Astrocyte of the cerebellum (primary cell): ENCODE data around the gene ZNF385C.

Experiments used
- DNase-seq: peaks from one replicate; pipeline ENCODE4 v3.0.0-alpha.2; 2011; ENCODE audit warnings: low read depth
- H3K4me3 ChIP-seq: 2 replicates; pipeline ENCODE4 v1.5.1; 2011; ENCODE audit warnings: mild to moderate bottlenecking, low read depth, low read length, moderate library complexity
- in situ Hi-C: cut with HindIII; loops from 2 replicates; pipeline ENCODE4 v1.10.0; 2017; ENCODE audit warnings: low sequenced_read_pairs
- TF ChIP-seq, protein P1 (sequence below): IDR thresholded peaks from 2 replicates; pipeline ENCODE4 v1.5.1; 2012; ENCODE audit warnings: low read length, low read depth, moderate library complexity, mild to moderate bottlenecking; ENCODE audit errors: missing control alignments

ZNF385C gene

DNA sequence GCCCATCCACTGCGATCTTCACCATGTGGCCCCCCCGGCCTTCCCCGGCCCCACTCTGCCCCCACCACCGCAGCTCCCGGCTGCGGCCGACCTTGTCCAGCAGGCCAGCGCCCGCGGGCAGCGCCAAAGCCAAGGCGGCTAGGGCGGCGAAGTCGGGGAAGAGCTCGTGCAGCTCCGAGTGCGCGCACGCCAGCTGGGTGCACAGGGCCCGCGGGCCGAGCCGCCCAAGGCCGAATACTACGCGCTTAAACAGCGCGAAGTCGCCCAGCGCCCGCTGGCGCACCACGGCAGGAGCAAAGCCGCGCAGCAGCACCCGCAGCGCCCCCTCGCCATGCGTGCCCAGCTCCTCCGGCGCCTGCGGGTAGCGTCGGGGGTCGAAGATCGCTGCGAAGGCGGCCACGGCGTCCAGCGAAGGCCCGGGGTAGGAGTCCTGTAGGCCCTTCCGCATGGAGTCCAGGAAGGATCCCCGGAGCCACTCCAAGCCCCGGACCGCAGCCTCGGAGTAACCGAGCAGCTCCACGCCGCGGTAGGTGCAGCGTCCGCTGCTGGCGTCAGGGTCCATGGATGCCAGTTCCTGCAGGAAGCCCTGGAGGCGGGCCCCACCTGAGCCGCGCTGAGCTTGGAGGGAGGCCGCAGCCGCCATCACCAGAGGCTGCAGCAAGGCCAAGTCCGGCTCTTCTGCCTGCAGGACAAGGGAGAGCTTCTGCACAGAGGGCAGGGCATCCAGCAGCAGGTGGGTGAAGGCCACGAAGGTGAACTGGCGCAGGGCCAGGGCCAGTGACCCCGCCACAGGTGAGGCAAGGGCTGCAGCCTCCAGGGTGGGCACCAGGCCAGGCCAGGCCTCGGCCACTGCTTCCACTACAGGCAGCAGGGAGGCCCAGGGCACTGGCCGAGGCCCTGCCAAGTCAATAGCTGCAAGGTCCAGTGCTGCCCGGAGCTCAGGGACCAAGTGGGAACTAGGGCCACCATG lies 58.2 kb downstream of the ZNF385C start:
- DNase-seq = no peak
- TF ChIP-seq, protein P1, sequence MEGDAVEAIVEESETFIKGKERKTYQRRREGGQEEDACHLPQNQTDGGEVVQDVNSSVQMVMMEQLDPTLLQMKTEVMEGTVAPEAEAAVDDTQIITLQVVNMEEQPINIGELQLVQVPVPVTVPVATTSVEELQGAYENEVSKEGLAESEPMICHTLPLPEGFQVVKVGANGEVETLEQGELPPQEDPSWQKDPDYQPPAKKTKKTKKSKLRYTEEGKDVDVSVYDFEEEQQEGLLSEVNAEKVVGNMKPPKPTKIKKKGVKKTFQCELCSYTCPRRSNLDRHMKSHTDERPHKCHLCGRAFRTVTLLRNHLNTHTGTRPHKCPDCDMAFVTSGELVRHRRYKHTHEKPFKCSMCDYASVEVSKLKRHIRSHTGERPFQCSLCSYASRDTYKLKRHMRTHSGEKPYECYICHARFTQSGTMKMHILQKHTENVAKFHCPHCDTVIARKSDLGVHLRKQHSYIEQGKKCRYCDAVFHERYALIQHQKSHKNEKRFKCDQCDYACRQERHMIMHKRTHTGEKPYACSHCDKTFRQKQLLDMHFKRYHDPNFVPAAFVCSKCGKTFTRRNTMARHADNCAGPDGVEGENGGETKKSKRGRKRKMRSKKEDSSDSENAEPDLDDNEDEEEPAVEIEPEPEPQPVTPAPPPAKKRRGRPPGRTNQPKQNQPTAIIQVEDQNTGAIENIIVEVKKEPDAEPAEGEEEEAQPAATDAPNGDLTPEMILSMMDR = no peak
- H3K4me3 ChIP-seq = no peak overlapping the region
- in situ Hi-C loops = no loop called here

DNA sequence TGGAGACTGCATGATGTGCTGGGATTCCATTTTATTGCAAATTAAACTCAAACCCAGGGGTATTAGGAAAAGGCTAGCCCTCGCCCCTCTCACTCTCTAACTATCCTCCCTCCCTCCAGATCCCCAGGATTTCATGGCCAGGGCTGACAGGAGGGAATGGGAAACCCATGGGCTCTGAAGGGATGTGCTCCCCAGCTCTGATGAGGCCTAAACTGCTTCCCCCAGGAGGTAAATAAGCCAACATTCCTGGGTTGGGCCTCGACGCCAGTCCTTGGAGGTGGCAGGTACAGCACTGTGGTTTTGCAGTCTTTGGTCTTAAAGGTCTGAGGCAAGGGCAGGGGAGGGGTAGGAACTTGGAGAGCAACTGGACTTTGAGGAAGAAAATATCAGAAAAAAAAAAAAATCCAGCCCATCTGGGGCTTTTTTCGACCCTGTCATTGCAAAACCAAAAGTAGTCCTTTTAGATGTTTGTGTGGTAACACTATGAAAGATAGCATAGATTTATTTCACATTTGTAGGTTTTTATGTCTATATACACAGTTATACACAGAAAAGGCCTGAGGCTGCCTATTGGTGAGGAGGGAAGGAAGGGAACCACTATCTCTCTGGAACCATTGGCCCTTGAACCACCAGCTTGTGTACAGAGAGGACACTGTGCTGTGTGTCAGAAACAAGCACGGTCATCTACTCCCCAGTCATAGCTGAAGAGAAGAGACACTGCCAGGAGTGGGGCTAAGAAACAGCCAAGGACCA lies 59.9 kb downstream of the ZNF385C start:
- H3K4me3 ChIP-seq = no peak overlapping the region
- TF ChIP-seq, protein P1 = no peak
- in situ Hi-C loops = no loop called here
- no peak for DNase-seq

DNA sequence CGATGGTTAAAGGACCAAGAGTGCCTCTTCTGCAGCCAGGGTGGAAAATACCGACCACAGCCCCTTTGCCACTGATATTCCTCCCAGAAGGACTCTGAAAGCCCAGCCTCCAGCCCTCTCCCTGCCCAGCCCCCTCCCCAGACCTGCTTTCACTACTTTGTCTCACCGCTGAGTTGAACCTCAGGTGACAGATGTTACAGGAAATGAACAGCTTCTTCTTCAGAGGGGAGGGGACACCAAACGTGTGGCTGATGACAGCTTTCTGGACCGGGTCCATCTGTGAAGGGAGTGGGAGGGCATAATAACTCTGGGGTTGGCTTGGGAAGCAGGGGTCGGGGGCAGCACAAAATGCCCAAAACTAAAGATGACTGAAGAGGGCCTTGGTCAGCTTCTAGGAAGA lies 64.2 kb downstream of the ZNF385C start:
- in situ Hi-C loops = no loop called here
- no peak overlapping the region for H3K4me3 ChIP-seq
- DNase-seq = no peak
- TF ChIP-seq, protein P1 = no peak

DNA sequence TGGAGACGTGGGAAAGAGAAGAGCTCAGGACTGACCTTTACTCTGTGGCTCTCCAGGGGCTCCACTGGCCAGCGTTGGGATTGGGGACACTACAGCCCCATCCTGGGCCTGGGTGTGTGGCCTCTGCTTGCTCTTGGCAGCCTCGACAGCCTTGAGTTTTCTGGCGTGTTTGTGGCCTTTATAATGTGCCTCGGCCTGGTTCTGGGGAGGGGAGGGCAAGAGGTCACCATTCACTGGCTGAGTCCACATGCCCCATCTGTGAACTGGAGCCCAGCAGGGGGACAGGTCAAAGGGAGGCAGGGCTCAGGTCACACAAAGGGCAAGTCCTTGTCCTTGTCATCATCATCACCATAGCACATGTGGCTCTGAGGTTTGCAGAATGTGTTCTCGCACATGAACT lies 66.7 kb downstream of the ZNF385C start:
- in situ Hi-C loops = no loop called here
- DNase-seq = no peak
- TF ChIP-seq, protein P1 = no peak
- no peak overlapping the region for H3K4me3 ChIP-seq

DNA sequence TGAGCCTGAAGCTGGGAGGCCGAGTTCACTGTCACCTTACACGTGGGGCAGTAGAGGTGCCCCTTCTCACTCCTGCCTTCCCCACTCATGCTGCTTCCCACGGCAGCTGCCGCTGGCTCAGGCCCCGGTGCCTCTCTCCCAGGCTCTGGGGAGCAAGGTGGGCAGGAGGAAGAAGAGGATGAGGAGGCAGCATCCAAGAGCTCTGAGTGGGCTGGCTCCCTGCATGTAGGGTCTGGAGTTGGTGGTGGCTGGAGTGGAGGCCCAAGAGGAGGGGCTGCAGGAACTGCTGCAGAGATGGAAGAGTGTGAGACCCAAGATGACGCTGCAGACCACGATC lies 69.5 kb downstream of the ZNF385C start:
- TF ChIP-seq, protein P1 = no peak
- no peak for DNase-seq
- no peak overlapping the region for H3K4me3 ChIP-seq
- in situ Hi-C loops = loop anchor here (5.0 kb wide), 1 partner anchor 54 kb away; no protein-coding TSS in a partner anchor

DNA sequence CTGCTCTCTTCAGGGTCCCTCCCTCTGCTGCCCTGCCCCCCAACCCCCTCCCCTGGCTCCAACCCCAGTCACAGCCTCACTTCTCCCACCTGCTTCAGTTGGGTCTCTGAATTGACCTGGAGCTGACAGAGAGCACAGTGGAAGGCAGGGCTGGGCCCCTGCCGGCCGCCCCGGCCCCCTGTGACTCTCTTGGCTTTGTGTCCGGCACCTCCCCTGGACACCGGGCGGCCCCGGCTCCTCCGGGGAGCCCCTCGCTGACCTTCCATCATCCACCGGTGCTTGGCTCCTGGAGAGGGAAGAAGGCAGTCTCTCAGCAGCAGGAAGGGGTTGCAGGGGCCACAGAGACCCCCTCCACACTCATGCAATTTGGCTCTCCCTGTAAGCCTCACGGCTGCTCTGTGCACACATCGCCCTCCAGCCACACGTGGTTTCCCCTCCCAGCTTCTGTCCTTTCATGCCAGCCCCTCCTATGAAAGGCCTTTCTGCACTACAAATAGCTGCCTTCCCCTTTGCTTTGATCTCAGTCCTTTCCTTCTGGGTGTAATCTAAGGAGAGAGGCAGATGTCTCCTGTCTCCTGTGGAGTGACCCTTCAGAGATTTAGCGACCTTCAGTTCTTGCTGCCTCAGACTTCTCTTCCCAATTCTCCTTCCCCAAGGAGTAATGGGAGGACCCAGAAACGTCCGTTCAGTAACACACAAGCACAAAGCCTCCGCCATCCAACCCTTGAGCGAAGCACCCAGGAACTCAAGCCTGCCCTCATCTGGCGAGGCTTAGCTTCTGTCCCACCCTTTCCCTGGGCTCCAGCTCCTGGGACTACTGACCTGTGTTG lies 70.1 kb downstream of the ZNF385C start:
- no peak for DNase-seq
- TF ChIP-seq, protein P1 = peak; percentile 20
- in situ Hi-C loops = loop anchor here (5.0 kb wide), 1 partner anchor 54 kb away; no protein-coding TSS in a partner anchor
- H3K4me3 ChIP-seq = no peak overlapping the region
